Renal cortex interstitium (tissue), 15 donors: Measurements from ENCODE around the gene RARB. TPM values are rescaled to one million over a fixed set of nuclear protein-coding genes. Genes with fewer than 3 reads are reported as not detected.

ENCODE experiments used
- DNase-seq, 11 donors: peaks; one replicate each; pipeline ENCODE4 v3.0.0-alpha.2; 2013; ENCODE audit warnings: low read depth in 9 of 11, low spot score in 4 of 11; ENCODE audit errors: extremely low read depth in 1 of 11
- long read RNA-seq, 16 experiments: transcript quantifications; one replicate each; lab custom pipeline, GENCODE V29; 2026
- polyA plus RNA-seq, 3 donors: library from polyadenylated mRNA; unstranded; fragments of 120-200 nt; gene quantifications; one replicate each; pipeline ENCODE4 v1.2.1, GENCODE V29; 2013; ENCODE audit not compliant: insufficient read length in 3 of 3

RARB gene
- 10 to 100 TPM; 47.9 to 56.0 (median 48.3) TPM for polyA plus RNA-seq
- long read RNA-seq, donor 1, transcript RARB-201 (8 exons, 3,084 nt), result major isoform, 7 of 7 reads
- long read RNA-seq, donor 1, partial matches to known transcripts, result 0 of 7 reads
- long read RNA-seq, donor 1, other reads (novel, unspliced or antisense), result 0 of 7 reads
- long read RNA-seq, donor 2, partial matches to known transcripts, result 6 of 10 reads
- long read RNA-seq, donor 2, other reads (novel, unspliced or antisense), result 0 of 10 reads
- long read RNA-seq, donor 3, transcript RARB-201 (8 exons, 3,084 nt), result major isoform, 18 of 247 reads
- long read RNA-seq, donor 3, partial matches to known transcripts, result 181 of 247 reads
- long read RNA-seq, donor 3, other reads (novel, unspliced or antisense), result 48 of 247 reads
- long read RNA-seq, donor 4, transcript RARB-201 (8 exons, 3,084 nt), result major isoform, 9 of 10 reads
- long read RNA-seq, donor 4, partial matches to known transcripts, result 0 of 10 reads
- long read RNA-seq, donor 4, other reads (novel, unspliced or antisense), result 0 of 10 reads
- long read RNA-seq, donor 5, result 0 reads
- long read RNA-seq, donor 6, transcript RARB-201 (8 exons, 3,084 nt), result major isoform, 7 of 209 reads
- long read RNA-seq, donor 6, partial matches to known transcripts, result 182 of 209 reads
- long read RNA-seq, donor 6, other reads (novel, unspliced or antisense), result 20 of 209 reads
- long read RNA-seq, donor 7, transcript RARB-201 (8 exons, 3,084 nt), result major isoform, 10 of 350 reads
- long read RNA-seq, donor 7, partial matches to known transcripts, result 323 of 350 reads
- long read RNA-seq, donor 7, other reads (novel, unspliced or antisense), result 16 of 350 reads
- long read RNA-seq, donor 8, transcript RARB-201 (8 exons, 3,084 nt), result major isoform, 8 of 41 reads
- long read RNA-seq, donor 8, partial matches to known transcripts, result 33 of 41 reads
- long read RNA-seq, donor 8, other reads (novel, unspliced or antisense), result 0 of 41 reads
- long read RNA-seq, donor 9, transcript RARB-201 (8 exons, 3,084 nt), result major isoform, 9 of 9 reads
- long read RNA-seq, donor 9, partial matches to known transcripts, result 0 of 9 reads
- long read RNA-seq, donor 9, other reads (novel, unspliced or antisense), result 0 of 9 reads
- long read RNA-seq, donor 10, transcript RARB-201 (8 exons, 3,084 nt), result major isoform, 10 of 10 reads
- long read RNA-seq, donor 10, partial matches to known transcripts, result 0 of 10 reads
- long read RNA-seq, donor 10, other reads (novel, unspliced or antisense), result 0 of 10 reads
- long read RNA-seq, donor 11, transcript RARB-201 (8 exons, 3,084 nt), result major isoform, 9 of 9 reads
- long read RNA-seq, donor 11, partial matches to known transcripts, result 0 of 9 reads
- long read RNA-seq, donor 11, other reads (novel, unspliced or antisense), result 0 of 9 reads
- long read RNA-seq, donor 12, partial matches to known transcripts, result 79 of 81 reads
- long read RNA-seq, donor 12, other reads (novel, unspliced or antisense), result 0 of 81 reads
- long read RNA-seq, donor 13, transcript RARB-201 (8 exons, 3,084 nt), result major isoform, 11 of 385 reads
- long read RNA-seq, donor 13, partial matches to known transcripts, result 340 of 385 reads
- long read RNA-seq, donor 13, other reads (novel, unspliced or antisense), result 34 of 385 reads
- long read RNA-seq, donor 14, transcript RARB-201 (8 exons, 3,084 nt), result major isoform, 13 of 282 reads
- long read RNA-seq, donor 14, partial matches to known transcripts, result 240 of 282 reads
- long read RNA-seq, donor 14, other reads (novel, unspliced or antisense), result 25 of 282 reads
- long read RNA-seq, donor 15, partial matches to known transcripts, result 0 of 3 reads
- long read RNA-seq, donor 15, other reads (novel, unspliced or antisense), result 0 of 3 reads
- long read RNA-seq, donor 16, transcript RARB-201 (8 exons, 3,084 nt), result major isoform, 17 of 553 reads
- long read RNA-seq, donor 16, partial matches to known transcripts, result 487 of 553 reads
- long read RNA-seq, donor 16, other reads (novel, unspliced or antisense), result 49 of 553 reads

DNA sequence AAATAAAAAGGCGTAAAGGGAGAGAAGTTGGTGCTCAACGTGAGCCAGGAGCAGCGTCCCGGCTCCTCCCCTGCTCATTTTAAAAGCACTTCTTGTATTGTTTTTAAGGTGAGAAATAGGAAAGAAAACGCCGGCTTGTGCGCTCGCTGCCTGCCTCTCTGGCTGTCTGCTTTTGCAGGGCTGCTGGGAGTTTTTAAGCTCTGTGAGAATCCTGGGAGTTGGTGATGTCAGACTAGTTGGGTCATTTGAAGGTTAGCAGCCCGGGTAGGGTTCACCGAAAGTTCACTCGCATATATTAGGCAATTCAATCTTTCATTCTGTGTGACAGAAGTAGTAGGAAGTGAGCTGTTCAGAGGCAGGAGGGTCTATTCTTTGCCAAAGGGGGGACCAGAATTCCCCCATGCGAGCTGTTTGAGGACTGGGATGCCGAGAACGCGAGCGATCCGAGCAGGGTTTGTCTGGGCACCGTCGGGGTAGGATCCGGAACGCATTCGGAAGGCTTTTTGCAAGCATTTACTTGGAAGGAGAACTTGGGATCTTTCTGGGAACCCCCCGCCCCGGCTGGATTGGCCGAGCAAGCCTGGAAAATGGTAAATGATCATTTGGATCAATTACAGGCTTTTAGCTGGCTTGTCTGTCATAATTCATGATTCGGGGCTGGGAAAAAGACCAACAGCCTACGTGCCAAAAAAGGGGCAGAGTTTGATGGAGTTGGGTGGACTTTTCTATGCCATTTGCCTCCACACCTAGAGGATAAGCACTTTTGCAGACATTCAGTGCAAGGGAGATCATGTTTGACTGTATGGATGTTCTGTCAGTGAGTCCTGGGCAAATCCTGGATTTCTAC is at the start of gene RARB:
TSS of gene RARB (plus strand) at position 322 of the 847 bp plus-strand sequence. CDS start at position 791, 469 bp downstream.
- DNase-seq, result peak in 10 of 11 donors; percentile 84 to 97 (median 96)

DNA sequence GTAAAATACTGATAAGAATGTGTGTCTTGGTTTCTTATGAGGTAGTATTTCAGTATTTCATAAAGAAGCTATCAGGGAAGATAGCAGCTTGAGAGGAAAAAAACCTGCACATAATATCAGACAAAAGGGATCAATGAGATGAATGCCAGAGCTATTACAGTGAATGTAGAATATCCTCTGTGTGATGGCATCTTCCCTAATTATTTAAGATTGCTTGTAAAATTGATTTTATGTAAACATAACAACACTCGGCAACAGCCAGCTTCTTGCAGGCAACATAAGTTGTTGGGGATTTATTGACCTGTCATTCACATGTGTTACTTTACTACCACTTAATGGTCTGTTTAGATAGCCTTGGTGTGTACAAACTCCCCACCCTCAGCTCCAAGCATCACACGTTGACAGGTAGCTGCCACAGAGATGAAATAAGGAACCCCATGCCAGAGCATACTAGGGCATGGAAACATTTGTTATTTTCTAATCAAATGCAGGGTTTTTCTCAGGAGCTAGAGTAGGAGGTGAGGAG is 49.2 kb upstream of the RARB start:
- DNase-seq, result no peak

DNA sequence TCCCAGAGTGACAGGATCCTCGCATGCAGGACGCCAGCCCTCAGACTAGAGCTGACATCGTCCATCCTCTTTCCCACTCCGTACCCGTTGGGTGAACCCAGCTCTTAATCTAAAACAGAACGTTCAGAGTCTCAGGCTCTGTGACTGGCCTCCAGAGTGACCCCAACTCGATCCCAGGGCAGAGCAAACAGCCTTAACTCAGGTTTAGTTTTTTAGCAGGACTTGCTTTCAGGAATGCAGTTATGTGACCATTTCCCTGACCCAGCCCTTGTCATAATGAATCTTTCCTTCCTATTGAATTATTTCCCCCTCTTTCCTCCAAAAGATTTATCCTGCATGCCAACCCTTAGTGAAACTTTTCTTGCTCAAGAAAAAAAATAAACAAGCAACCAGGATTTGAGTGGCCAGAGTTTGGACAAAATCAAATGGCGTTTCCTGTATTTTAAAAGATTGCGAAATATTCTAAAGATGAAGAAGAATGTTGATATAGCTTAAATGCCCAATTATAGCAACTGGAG is 47.8 kb upstream of the RARB start:
- DNase-seq, result peak in 9 of 11 donors; percentile 22 to 61 (median 38)

DNA sequence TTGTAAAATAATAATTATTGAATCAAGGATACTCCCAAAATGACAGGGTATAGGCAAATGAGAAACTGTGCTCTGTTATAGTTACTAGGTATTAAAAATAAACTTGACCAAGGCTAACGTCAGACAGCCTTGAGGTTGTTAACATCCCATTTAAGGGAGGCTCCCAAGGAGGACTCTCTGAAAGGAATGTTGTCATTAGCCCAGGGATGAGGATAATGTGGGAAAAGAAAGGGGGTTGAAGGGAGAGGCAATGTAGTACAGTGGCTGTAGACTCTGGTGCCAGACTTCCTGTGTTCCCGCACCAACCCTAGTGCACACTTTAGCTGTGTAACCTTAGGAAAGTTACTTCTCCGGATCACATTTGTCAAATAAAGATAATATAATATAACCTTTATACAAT is 47.0 kb upstream of the RARB start:
- DNase-seq, result no peak

DNA sequence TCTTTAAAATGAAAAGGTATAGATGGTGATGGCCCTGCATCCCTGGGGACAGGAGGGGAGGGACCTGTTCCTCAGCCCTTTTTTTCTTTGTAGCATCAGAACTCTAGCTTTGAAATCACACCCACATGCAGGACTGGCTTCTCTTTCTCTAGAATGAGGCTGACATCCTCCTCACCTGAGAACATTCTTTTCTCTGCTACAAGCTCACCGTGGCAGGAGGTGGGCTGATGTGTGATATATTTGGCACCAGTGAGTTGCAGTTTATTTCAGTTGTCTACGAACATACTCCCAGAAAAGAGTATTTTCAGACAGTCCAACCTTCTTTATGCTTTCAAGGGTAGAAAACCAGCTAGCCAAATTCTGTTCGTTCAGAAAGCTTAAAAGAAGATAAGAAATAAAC is 43.6 kb upstream of the RARB start:
- no peak for DNase-seq

DNA sequence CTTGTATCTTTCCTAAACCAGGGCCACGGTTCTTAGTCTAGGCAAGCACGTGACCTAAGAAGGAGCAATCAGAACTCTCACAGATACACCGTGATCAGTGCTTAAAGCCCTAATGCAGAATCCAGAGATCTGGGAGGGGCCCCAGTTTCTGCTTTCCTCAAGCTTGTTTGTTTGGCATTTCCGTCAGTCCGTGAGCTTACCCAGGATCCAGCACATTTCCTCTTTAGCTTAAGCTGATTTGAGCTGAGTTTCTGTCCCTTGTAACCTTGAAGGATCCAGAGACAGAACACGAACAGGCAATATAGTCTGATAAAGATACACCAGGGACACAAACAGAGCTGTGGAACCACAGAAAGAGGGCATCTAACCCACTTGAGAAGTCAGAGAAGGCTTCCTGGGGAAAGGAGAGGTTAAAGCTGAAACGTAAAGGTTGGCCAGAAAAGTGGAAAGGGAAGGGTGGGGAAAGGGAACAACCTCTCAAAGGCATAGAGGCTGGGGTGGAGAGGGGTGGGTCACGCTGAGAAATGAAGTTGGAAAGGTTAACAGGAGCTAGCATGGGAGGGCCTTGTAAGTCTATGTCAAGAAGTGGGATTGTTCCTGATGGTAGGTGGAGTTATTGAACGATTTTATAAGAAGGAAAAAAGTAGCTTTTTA is 42.1 kb upstream of the RARB start:
- DNase-seq, result no peak

DNA sequence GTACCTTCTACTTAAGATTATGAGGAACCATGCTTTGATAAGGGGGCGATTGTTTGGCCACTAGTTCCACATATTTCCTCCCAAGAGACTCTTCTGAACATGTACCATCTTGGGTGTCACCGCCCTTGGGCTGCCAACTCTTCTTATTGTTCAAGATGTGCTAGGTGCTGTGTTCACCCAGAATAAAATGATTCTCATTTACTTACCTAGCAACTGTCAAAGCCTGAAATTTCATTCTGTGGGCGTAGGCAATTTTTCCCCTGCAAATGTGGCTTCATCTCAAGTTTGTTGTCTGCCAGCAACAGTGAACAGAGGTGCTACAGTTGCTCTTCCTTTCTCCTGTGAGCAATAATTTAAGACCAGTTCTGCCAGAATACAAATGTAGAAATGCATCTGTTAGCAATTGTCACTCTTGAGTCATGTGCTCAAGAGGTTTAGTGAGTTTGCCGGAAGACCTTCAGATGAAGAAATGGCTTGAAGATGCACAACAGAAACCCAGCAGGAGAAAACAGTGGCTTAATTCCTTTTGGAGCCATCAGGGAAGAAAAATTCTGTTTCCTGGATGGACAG is 41.3 kb upstream of the RARB start:
- no peak for DNase-seq

DNA sequence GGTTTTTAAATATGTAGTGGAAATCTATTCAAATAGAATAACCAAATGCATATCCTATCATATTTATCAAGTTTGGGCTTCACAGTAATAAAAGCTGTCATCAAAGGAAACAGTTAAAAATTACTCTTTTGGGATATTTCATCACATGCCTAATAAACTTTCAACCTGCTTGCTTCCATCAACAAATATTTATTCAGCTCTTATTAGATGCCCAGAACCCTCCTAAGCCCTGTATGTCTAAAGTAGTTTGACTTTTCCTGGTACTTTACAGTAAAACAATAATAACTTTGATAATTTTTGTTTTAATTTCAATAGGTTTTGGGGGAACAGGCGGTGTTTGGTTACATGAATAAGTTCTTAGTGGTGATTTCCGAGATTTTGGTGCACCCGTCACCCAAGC is 37.5 kb upstream of the RARB start:
- no peak for DNase-seq

DNA sequence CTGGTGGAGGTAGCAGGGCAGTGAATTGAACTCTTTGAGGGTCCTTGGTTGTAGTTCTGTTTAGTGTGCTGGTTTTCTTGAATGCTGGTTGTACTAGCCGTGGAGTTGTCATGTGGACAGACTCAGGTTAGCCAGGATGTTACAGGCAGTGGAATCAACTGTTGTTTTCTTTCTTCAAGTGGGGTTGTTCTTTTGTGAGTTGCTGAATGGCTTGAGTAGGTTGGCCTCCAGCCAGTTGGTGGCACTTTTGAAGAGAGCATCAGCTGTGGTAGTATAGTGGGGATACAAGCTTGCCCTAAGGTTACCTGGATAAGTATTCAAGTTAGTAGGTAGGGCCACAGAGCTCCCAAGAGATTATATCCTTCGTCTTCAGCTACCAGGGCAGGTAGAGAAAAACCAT is 31.8 kb upstream of the RARB start:
- DNase-seq, result no peak

DNA sequence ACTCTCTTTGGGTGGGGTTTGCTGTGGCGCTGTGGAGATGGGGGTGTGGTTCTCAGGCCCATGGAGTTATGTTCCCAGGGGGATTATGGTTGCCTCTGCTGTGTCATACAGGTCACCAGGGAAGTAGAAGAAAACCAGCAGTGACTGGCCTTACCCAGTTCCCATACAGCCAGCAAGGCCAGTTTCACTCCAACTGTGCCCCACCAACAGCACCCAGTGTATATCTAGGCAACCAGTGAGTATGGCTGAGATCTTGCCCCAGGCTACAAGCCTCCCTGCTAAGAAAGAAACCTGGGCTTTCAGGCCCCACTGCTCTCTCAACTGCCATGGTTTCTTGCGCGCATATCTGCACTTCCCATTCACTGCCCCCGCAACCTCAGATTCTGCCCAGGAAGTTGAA is 31.4 kb upstream of the RARB start:
- DNase-seq, result no peak

DNA sequence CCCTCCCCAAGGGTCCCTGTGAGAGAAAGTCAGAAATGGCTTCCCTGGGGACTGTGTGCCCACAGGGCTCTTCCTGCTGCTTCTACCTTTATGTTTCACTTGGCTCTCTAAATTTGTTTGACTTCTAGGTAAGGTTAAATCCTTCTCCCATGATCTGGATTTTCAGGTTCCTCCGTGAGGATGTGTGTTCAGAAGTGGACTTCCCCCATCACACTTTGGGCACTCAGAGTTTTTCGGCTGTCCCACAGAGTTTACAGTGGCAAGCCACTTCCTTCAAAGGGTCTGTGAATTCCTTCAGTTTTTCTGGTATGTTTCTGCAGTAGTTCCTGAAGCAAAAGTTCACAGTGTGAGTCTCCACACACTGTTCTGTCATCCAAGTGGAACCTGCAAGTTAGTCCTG is 30.9 kb upstream of the RARB start:
- DNase-seq, result no peak

DNA sequence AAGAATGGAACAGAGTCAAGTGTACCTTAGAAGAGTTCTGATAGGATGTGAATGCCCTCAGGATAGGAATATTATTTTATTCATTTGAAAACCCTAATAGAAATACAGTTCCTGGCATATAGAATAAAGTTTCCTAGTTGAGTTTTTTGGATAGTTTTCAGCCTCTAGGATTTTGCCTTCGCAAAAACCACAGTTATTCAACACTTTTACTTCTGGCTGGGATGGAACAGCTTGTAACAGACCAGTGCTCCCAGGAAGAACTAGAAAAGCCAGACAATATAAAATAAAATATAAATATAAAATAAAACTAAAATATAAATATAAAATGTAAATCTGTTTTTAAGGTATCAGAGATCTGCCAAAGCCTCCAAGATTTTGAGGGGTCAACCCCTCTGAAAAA is 27.5 kb upstream of the RARB start:
- no peak for DNase-seq

DNA sequence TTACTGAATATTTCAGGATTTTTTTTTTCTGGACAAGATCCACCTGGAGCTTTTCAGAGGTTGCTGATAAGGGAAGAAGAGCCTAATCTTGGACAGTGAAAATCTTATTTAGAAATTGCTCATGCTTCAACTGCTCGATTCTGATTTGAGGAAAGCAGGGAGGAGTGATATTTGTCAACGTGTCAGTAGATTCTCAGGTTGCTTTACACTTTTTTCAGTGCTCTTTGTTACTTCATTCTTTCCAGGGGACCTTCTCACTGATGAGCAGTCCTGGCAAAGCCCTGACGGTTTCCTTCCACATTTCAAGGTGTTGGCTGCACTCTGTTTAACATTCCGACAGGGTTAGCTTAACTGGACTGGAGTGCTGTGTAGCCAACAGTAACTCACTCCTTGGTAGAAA is 24.1 kb upstream of the RARB start:
- DNase-seq, result no peak

DNA sequence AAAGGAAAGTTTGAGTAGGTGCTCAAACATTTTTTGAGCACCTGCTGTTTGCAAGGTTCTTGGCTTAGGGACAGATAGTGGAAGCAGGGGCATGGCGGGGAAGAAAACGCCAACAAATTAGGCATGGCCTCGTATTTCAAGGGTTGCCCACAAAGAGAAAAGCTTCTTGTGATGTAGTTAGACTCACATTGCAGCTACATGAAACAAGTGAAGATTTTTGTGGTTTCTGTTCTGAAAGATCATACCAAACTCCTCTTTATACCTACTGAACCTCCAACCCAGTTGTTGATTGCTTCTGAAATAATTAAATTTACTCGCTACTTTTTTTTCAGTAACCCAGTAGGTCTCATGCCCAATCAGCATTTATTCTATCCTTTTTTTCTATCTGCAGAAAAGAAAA is 23.5 kb upstream of the RARB start:
- no peak for DNase-seq

DNA sequence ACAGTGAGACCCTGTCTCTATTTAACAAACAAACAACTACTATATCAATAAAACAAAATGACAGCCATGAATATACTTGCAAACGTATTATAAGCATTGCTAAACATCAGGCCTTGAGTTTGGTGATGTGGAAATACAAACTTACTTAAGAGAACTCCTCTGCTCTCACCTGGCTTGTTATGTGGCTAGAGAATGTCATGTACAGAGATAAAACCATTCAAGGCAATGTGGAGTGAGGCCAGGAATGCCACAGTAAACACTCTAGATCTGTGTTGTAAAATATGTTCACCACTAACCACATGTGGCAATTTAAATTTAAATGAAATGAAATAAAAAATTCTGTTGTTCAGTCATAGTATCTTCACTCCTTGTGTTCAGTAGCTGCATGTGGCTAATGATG is 22.7 kb upstream of the RARB start:
- DNase-seq, result no peak

DNA sequence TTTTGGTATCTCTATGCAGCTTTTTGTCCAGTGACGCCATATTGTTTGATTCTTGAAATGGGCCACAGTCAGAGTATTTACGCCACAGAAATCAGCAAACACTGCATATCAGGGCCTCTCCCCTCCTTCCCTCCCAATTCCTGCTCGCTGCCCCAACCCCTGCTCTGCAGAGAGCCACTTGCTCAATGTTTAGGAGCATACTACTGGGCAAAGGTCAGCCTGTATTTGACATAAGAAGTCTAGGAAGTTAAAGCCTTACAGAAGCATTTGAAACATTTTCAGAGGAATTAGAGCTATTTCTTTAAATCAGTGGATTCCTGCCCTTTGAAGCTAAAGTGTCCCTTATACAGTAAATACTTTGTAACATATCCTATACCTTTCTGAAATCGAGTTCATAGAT is 17.4 kb upstream of the RARB start:
- no peak for DNase-seq
